ENCODE data around the gene RASA4B. TPM values are rescaled to one million over a fixed set of nuclear protein-coding genes. Genes with fewer than 3 reads are reported as not detected.
"Not testable (repeated sequence)": the region's sequence is repeated elsewhere in the genome, so short reads cannot be mapped to it uniquely, and the experiment has no call there.

The RASA4B gene
- total RNA-seq, 1 donor from 2014 or later, result 4.5 TPM

DNA sequence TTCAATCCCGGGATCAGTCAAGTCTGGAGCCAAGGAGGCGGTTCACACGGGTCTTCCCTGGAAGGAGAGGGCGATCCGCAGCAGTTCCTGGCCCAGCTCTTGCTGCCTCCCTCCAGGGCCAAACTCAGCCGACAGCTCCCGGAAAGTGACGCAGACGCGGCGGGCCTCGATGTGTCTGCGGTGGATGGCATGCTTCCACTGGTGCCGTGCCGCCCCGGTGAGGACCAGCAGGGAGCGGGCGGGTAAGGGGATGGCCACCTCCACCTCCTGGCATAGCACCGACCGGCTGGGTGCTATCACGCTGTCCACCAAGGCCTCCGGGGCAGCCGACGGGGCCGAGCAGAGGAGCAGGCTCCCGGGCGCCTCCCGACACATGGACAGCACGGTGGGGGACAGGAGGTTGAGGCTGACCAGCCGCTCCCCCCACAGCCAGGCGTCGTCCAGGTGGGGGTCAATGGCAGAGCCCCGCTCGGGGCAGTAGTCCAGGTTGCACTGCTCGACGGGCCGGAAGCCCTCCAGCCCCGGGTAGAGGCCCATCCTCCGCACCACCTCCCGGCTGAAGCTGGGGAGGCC, 60.1 kb downstream of the RASA4B start:
- Mint-ChIP-seq H3K27ac (ENCODE audit: unreplicated experiment) (no peak overlapping the region), H3K4me3 (no peak overlapping the region), H3K9me3 (no peaks in the 10 kb centered on the region), H3K36me3 (ENCODE audit: low read depth) (no peaks in the 10 kb centered on the region), H3K4me1 (no peaks in the 10 kb centered on the region), H3K27me3 (ENCODE audit: low read depth) (no peaks in the 10 kb centered on the region)
- TF ChIP-seq, protein P1, sequence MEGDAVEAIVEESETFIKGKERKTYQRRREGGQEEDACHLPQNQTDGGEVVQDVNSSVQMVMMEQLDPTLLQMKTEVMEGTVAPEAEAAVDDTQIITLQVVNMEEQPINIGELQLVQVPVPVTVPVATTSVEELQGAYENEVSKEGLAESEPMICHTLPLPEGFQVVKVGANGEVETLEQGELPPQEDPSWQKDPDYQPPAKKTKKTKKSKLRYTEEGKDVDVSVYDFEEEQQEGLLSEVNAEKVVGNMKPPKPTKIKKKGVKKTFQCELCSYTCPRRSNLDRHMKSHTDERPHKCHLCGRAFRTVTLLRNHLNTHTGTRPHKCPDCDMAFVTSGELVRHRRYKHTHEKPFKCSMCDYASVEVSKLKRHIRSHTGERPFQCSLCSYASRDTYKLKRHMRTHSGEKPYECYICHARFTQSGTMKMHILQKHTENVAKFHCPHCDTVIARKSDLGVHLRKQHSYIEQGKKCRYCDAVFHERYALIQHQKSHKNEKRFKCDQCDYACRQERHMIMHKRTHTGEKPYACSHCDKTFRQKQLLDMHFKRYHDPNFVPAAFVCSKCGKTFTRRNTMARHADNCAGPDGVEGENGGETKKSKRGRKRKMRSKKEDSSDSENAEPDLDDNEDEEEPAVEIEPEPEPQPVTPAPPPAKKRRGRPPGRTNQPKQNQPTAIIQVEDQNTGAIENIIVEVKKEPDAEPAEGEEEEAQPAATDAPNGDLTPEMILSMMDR (conservative IDR thresholded peaks at IDR 0.05), result no peak
- DNase-seq (ENCODE audit: low read depth, low spot score), result no peak

DNA sequence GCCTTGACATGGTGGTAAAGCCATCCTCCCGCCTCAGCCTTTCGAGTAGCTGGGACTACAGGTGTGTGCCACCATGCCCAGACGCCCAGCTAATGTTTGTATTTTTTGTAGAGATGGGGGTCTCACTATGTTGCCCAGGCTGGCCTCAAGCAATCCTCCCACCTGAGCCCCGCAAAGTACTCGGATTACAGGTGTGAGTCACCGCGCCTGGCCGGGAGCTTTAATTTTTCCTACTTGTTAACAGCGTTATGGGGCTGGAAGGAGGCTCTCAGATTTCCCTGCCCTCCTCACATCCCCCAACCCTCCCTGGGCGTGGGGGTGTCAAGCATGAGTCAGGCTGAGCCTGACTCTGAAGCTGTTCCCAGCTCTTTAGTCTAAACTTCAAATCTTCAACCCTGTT, 61.2 kb downstream of the RASA4B start:
- Mint-ChIP-seq H3K27me3 (ENCODE audit: low read depth) (no peaks in the 10 kb centered on the region), H3K9me3 (no peaks in the 10 kb centered on the region), H3K4me1 (peaks cover 6% of the 10 kb centered on the region), H3K36me3 (ENCODE audit: low read depth) (peaks cover 2% of the 10 kb centered on the region), H3K4me3 (no peak overlapping the region), H3K27ac (ENCODE audit: unreplicated experiment) (no peak overlapping the region)
- DNase-seq (ENCODE audit: low read depth, low spot score), result no peak
- TF ChIP-seq, protein P1 (conservative IDR thresholded peaks at IDR 0.05), result no peak

DNA sequence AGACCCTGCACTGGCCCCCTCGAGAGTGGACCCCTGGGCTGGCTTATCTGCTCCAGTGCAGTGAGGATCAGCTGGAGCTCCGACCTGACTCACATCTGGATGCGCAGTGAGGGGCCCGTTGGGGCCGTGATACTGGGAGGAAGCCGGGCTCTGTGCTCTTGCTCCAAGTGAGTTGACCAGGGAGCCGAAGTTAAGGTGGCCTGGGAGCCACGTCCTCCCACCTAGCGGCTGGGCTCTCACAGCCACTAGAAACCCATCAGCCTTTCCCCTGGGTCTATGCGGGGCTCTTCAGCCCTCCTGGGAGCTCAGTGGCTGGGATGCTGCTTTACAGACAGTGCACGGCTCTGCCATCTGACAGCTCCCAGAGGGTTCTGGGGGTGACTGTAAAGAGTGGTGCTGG, 62.0 kb downstream of the RASA4B start:
- peaks cover 2% of the 10 kb centered on the region for H3K36me3 Mint-ChIP-seq (ENCODE audit: low read depth)
- DNase-seq (ENCODE audit: low read depth, low spot score), result no peak
- no peaks in the 10 kb centered on the region for H3K9me3 Mint-ChIP-seq
- no peak overlapping the region for H3K27ac Mint-ChIP-seq (ENCODE audit: unreplicated experiment)
- no peaks in the 10 kb centered on the region for H3K27me3 Mint-ChIP-seq (ENCODE audit: low read depth)
- peaks cover 8% of the 10 kb centered on the region for H3K4me1 Mint-ChIP-seq
- TF ChIP-seq, protein P1 (conservative IDR thresholded peaks at IDR 0.05), result no peak
- H3K4me3 Mint-ChIP-seq, result no peak overlapping the region

DNA sequence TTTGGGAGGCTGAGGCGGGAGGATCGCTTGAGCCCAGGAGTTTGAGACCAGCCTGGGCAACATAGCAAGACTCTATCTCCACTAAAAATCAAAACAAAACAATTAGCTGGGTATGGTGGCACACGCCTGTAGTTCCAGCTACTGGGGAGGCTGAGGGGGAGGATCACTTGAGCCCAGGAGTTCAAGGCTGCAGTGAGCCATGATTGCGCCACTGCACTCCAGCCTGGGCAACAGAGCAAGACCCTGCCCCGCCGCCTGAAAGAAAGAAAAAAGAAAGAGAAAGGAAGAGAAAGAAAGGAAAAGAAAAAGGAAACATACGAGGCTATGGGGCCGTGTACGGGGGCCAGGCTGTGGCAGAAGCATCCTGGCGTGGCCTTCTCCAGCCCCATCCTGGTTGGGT, 62.6 kb downstream of the RASA4B start:
- DNase-seq (ENCODE audit: low read depth, low spot score); H3K36me3 Mint-ChIP-seq (ENCODE audit: low read depth); H3K27ac Mint-ChIP-seq (ENCODE audit: unreplicated experiment); H3K9me3 Mint-ChIP-seq; H3K4me3 Mint-ChIP-seq; H3K27me3 Mint-ChIP-seq (ENCODE audit: low read depth): not testable (repeated sequence)
- peaks cover 11% of the 10 kb centered on the region for H3K4me1 Mint-ChIP-seq

DNA sequence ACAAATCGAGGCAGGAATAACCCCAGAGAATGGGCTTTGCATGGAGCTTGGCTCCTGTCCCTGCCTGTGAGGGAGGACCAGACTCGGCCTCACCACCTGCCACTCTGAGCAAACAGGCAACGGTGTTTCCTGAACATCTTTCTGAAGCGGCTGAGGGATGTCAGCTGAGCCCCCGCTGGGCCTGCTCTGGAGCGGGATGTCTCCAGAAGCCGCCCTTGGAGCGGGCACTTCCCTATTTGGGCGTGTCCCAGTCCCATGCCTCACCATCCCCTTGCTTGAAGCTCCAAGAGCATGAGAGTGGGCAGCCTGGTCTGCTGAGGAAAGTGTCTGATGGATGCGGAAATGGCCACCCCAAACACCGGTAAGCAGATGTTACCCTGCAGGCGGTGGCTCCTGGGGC, 63.1 kb downstream of the RASA4B start:
- DNase-seq (ENCODE audit: low read depth, low spot score), result no peak
- no peaks in the 10 kb centered on the region for H3K27me3 Mint-ChIP-seq (ENCODE audit: low read depth)
- TF ChIP-seq, protein P1 (conservative IDR thresholded peaks at IDR 0.05), result no peak
- peaks cover 11% of the 10 kb centered on the region for H3K4me1 Mint-ChIP-seq
- H3K9me3 Mint-ChIP-seq, result no peaks in the 10 kb centered on the region
- no peak overlapping the region for H3K27ac Mint-ChIP-seq (ENCODE audit: unreplicated experiment)
- peaks cover 2% of the 10 kb centered on the region for H3K36me3 Mint-ChIP-seq (ENCODE audit: low read depth)
- no peak overlapping the region for H3K4me3 Mint-ChIP-seq

DNA sequence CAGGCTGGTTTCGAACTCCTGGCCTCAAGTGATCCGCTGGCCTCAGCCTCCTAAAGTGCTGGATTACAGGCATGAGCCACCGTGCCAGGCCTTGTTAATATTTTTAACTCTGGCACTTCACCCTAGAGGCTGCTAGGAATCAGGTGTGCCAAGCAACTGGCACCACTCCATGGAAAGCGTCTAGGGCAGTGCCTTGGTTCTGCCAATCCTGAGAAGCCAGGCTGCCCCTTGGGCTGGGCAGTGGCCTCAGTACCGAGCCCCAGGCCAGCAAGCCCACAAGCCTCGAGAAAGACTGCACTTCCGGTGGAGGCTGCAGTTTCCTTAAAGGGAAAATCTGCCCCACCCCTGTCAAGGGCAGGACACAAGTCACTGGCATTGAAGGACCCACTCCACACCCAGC, 64.3 kb downstream of the RASA4B start:
- TF ChIP-seq, protein P1 (conservative IDR thresholded peaks at IDR 0.05), result no peak
- H3K27ac Mint-ChIP-seq (ENCODE audit: unreplicated experiment), result no peak overlapping the region
- H3K4me3 Mint-ChIP-seq, result no peak overlapping the region
- H3K36me3 Mint-ChIP-seq (ENCODE audit: low read depth), result peaks cover 2% of the 10 kb centered on the region
- no peak for DNase-seq (ENCODE audit: low read depth, low spot score)
- peaks cover 11% of the 10 kb centered on the region for H3K4me1 Mint-ChIP-seq
- H3K27me3 Mint-ChIP-seq (ENCODE audit: low read depth), result no peaks in the 10 kb centered on the region
- no peaks in the 10 kb centered on the region for H3K9me3 Mint-ChIP-seq
